GM12878 (cell line): ENCODE measurements around the gene PGR. TPM values are rescaled to one million over a fixed set of nuclear protein-coding genes. Genes with fewer than 3 reads are reported as not detected.

Experiments used
- ATAC-seq: fragments of 200-7000 bp; cut with Tn5 transposase; 3 replicates; pipeline ENCODE4 v1.9.1; 2020; ENCODE audit warnings: mild to moderate bottlenecking, moderate library complexity
- BruUV-seq: library from RNA; stranded (reverse); fragments of 400-500 nt; replicated peaks from 2 replicates; lab custom pipeline; 2021; lab: Mats Ljungman, UMichigan
- CTCF ChIA-PET: fragments of 300-600 bp; sonication (Branson Sonifier 250); formaldehyde crosslinking; extraction: SDS; loops from one replicate; lab custom pipeline; 2021; ENCODE audit warnings: inconsistent platforms; lab: Yijun Ruan, JAX
- POLR2A ChIA-PET: fragments of 350-600 bp; formaldehyde crosslinking; extraction: SDS; loops from one replicate; lab custom pipeline; 2021; ENCODE audit warnings: inconsistent platforms; lab: Charles Lee
- RAD21 ChIA-PET: fragments of 300-600 bp; sonication (Branson Sonifier 250); formaldehyde crosslinking; loops from one replicate; lab custom pipeline; 2023; ENCODE audit warnings: antibody characterized with exemption; ENCODE audit not compliant: unreplicated experiment; lab: Charles Lee
- SMC1A ChIA-PET: fragments of 300-600 bp; sonication (Branson Sonifier 250); formaldehyde crosslinking; loops from one replicate; lab custom pipeline; 2023; ENCODE audit not compliant: unreplicated experiment, uncharacterized antibody; lab: Charles Lee
- DNase-seq: peaks from one replicate; pipeline ENCODE4 v3.0.0-alpha.2; 2011; ENCODE audit warnings: low read depth, low spot score
- FAIRE-seq: peaks from 3 replicates; lab custom pipeline; 2011; peaks lifted over from hg19 to GRCh38; lab: Jason Lieb, UNC
- H2AFZ ChIP-seq: 2 replicates; pipeline ENCODE4 v1.6.0; 2011; ENCODE audit warnings: low read depth, low read length, control low read depth; ENCODE audit not compliant: control insufficient read depth
- H3K27ac ChIP-seq: 2 replicates; pipeline ENCODE4 v1.5.1; 2011; ENCODE audit warnings: control low read depth; ENCODE audit not compliant: control insufficient read depth, insufficient read depth
- H3K27me3 ChIP-seq, 2 experiments: replicated peaks in 1 of 2; 2 replicates each; pipeline versions ENCODE4 v1.6.0 to v1.6.1; 2011; ENCODE audit warnings: low read length in 1 of 2; ENCODE audit not compliant: control insufficient read depth in 2 of 2, insufficient read depth in 2 of 2
- H3K36me3 ChIP-seq, 2 experiments: 2 replicates each; pipeline ENCODE4 v1.5.1; 2011; ENCODE audit warnings: low read length in 1 of 2; ENCODE audit not compliant: control insufficient read depth in 2 of 2, insufficient read depth in 2 of 2
- H3K4me1 ChIP-seq: 2 replicates; pipeline ENCODE4 v1.6.1; 2011; ENCODE audit warnings: mild to moderate bottlenecking, low read length, moderate library complexity, mixed read lengths; ENCODE audit not compliant: control insufficient read depth, insufficient read depth
- H3K4me2 ChIP-seq: 2 replicates; pipeline ENCODE4 v1.6.0; 2011; ENCODE audit warnings: control low read depth; ENCODE audit not compliant: control insufficient read depth, insufficient read depth
- H3K4me3 ChIP-seq: fragments of 200-600 bp; sonication (generic); 2 replicates; pipeline ENCODE4 v1.5.1; 2016
- H3K79me2 ChIP-seq: 2 replicates; pipeline ENCODE4 v1.6.0; 2011; ENCODE audit warnings: low read length; ENCODE audit not compliant: control insufficient read depth, insufficient read depth
- H3K9ac ChIP-seq: 2 replicates; pipeline ENCODE4 v1.8.0; 2011; ENCODE audit warnings: low read length, control low read depth, mixed read lengths; ENCODE audit not compliant: control insufficient read depth, insufficient read depth
- H3K9me3 ChIP-seq: replicated peaks from 3 replicates; pipeline ENCODE4 v1.5.1; 2011; ENCODE audit warnings: mild to moderate bottlenecking, low read length; ENCODE audit not compliant: control insufficient read depth, insufficient read depth
- H4K20me1 ChIP-seq: 2 replicates; pipeline ENCODE4 v1.6.0; 2011; ENCODE audit not compliant: control insufficient read depth, insufficient read depth
- BCL3 ChIP-seq: IDR thresholded peaks from 2 replicates; pipeline ENCODE4 v1.6.1; 2011; ENCODE audit warnings: borderline replicate concordance, low read depth, mild to moderate bottlenecking, moderate library complexity, low read length; ENCODE audit not compliant: insufficient read depth, poor library complexity, severe bottlenecking
- GABPA ChIP-seq: IDR thresholded peaks from 2 replicates; pipeline ENCODE4 v1.6.1; 2014; ENCODE audit warnings: antibody characterized with exemption, low read depth, mild to moderate bottlenecking, inconsistent platforms
- HDAC6 ChIP-seq: fragments of 200-600 bp; sonication (generic); IDR thresholded peaks from one replicate; pipeline ENCODE4 v1.8.0; 2017; ENCODE audit warnings: antibody characterized with exemption; ENCODE audit not compliant: unreplicated experiment
- SMAD1 ChIP-seq: fragments of 450-650 bp; IDR thresholded peaks from 2 replicates; pipeline ENCODE4 v1.6.1; 2018; ENCODE audit warnings: mild to moderate bottlenecking, low read depth; ENCODE audit not compliant: partially characterized antibody
- ZBTB40 ChIP-seq: fragments of 450-650 bp; IDR thresholded peaks from 2 replicates; pipeline ENCODE4 v1.6.1; 2016; ENCODE audit warnings: mild to moderate bottlenecking, moderate library complexity, borderline replicate concordance
- WGBS: methylation state at CpG from one replicate; pipeline ENCODE4 v1.1.6; 2016; ENCODE audit warnings: low lambda C conversion rate; ENCODE audit not compliant: insufficient replicate concordance, insufficient coverage; ENCODE audit errors: missing lambda C conversion rate; 5-methylcytosine and 5-hydroxymethylcytosine counted together
- in situ Hi-C: fragments of 300-500 bp; cut with MboI; formaldehyde crosslinking; loops from 9 replicates; pipeline ENCODE4 v1.14.3; 2018; ENCODE audit warnings: mixed read lengths
- intact Hi-C: fragments of 100-400 bp; cut with micrococcal nuclease; formaldehyde crosslinking; loops from one replicate; pipeline ENCODE4 v1.14.2; 2022; ENCODE audit not compliant: unreplicated experiment
- polyA plus RNA-seq, 11 experiments: library from polyadenylated mRNA; depleted of rRNA in 4 of 11; unstranded in 6 of 11; stranded (reverse) in 5 of 11; fragments of >200 nt; fragmentation: Nextera tagmentation in 4 of 11; fragmentation: Illumina TruSeq in 1 of 11; extraction: Ambion mirVana in 4 of 11; extraction: Trizol in 1 of 11; gene quantifications; 1 replicate in 1 of 11; 2 replicates in 10 of 11; pipeline versions ENCODE4 v1.2.1 to v1.2.3, GENCODE V29; 2011 to 2016; ENCODE audit warnings: inconsistent platforms in 2 of 11, missing spikeins in 2 of 11, low read depth in 1 of 11
- total RNA-seq, 4 experiments: library from RNA; depleted of rRNA in 3 of 4; stranded (reverse); fragments of >200 nt in 3 of 4; fragmentation: Illumina TruSeq in 1 of 4; extraction: Trizol in 1 of 4; gene quantifications; 2 replicates each; pipeline versions ENCODE4 v1.2.1 to v1.2.3, GENCODE V29; 2013 to 2021
- TF ChIP-seq, protein P1 (sequence below): fragments of 150-350 bp; IDR thresholded peaks from 2 replicates; pipeline ENCODE4 v1.6.1; 2016; ENCODE audit warnings: low read depth, low read length
- TF ChIP-seq, protein P2 (sequence below): fragments of 450-650 bp; IDR thresholded peaks from 2 replicates; pipeline ENCODE4 v1.6.1; 2014; ENCODE audit warnings: mild to moderate bottlenecking

PGR gene
- total and polyA plus RNA-seq, 10 of the 15 experiments (the other 5 are each of a cell fraction or from before 2014, with no cell fraction given) = 0.01 TPM; not detected in 9

DNA sequence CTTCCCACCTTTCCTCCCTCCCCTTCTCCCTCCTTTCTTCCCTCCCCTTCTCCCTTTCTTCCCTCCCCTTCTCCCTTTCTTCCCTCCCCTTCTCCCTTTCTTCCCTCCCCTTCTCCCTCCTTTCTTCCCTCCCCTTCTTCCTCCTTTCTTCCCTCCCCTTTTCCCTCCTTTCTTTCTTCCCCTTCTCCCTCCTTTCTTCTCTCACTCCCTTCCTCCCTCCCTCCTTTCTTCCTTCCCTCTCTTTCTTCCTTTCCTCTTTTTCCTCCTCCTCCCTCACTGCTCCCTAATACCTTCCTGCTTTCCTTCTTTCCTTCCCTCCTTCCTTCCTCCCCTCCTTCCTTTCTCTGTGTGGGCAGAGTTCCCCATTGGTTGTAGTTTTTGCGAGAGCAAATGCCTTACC is 76.1 kb downstream of the PGR start (continued):
- TF ChIP-seq, protein P1, sequence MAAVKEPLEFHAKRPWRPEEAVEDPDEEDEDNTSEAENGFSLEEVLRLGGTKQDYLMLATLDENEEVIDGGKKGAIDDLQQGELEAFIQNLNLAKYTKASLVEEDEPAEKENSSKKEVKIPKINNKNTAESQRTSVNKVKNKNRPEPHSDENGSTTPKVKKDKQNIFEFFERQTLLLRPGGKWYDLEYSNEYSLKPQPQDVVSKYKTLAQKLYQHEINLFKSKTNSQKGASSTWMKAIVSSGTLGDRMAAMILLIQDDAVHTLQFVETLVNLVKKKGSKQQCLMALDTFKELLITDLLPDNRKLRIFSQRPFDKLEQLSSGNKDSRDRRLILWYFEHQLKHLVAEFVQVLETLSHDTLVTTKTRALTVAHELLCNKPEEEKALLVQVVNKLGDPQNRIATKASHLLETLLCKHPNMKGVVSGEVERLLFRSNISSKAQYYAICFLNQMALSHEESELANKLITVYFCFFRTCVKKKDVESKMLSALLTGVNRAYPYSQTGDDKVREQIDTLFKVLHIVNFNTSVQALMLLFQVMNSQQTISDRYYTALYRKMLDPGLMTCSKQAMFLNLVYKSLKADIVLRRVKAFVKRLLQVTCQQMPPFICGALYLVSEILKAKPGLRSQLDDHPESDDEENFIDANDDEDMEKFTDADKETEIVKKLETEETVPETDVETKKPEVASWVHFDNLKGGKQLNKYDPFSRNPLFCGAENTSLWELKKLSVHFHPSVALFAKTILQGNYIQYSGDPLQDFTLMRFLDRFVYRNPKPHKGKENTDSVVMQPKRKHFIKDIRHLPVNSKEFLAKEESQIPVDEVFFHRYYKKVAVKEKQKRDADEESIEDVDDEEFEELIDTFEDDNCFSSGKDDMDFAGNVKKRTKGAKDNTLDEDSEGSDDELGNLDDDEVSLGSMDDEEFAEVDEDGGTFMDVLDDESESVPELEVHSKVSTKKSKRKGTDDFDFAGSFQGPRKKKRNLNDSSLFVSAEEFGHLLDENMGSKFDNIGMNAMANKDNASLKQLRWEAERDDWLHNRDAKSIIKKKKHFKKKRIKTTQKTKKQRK = no peak
- TF ChIP-seq, protein P2, sequence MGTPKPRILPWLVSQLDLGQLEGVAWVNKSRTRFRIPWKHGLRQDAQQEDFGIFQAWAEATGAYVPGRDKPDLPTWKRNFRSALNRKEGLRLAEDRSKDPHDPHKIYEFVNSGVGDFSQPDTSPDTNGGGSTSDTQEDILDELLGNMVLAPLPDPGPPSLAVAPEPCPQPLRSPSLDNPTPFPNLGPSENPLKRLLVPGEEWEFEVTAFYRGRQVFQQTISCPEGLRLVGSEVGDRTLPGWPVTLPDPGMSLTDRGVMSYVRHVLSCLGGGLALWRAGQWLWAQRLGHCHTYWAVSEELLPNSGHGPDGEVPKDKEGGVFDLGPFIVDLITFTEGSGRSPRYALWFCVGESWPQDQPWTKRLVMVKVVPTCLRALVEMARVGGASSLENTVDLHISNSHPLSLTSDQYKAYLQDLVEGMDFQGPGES = no peak

DNA sequence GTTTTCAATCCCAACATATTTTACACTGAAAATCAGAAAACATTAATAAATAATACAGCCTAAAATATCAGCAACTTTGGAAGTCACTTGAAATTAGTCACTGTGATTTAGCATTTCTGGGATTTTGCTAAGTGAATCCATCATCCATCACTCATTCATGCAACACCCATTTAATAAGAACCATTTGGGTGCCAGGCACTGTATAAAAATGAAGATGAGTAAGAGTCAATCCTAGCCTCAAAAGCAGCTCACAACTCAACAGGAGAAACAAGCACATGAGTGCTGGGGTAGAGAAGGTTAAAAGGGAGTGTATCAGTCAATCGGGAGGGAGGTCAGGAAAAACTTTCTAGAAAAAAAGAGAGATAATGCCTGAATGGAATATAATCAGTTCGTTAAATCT is 77.9 kb downstream of the PGR start:
- H3K4me2 ChIP-seq = no peak overlapping the region
- ATAC-seq = no peak
- H3K27me3 ChIP-seq = no peaks in the 10 kb centered on the region
- H2AFZ ChIP-seq = no peak overlapping the region
- no peaks in the 10 kb centered on the region for H3K4me1 ChIP-seq
- no TSS peak for BruUV-seq
- WGBS = 0% methylated on average over 2 of the region's 2 CpGs
- ChIA-PET POLR2A (no interaction called here), SMC1A (no interaction called here)
- H4K20me1 ChIP-seq = no peaks in the 10 kb centered on the region
- TF ChIP-seq SMAD1 (no peak), BCL3 (no peak), ZBTB40 (no peak), HDAC6 (no peak), GABPA (no peak)
- TF ChIP-seq, all 136 proteins: peak for 0
- H3K36me3 ChIP-seq = no peaks in the 10 kb centered on the region
- ChIA-PET CTCF (no interaction called here), RAD21 (no interaction called here)
- no peak overlapping the region for H3K4me3 ChIP-seq
- no peak overlapping the region for H3K9ac ChIP-seq
- intact Hi-C loops (no loop called here), in situ Hi-C loops (no loop called here)
- no peaks in the 10 kb centered on the region for H3K9me3 ChIP-seq
- FAIRE-seq (no peak), DNase-seq (no peak)
- no peak overlapping the region for H3K27ac ChIP-seq
- H3K79me2 ChIP-seq = no peaks in the 10 kb centered on the region
